CD4-positive, alpha-beta T cell (primary cell): ENCODE results near the gene DPM2. TPM values are rescaled to one million over a fixed set of nuclear protein-coding genes. Genes with fewer than 3 reads are reported as not detected.
A peak's percentile ranks its signal among the peaks of the same experiment; 100 is the strongest.

Source experiments
- ATAC-seq: fragments of 200-7000 bp; cut with Tn5 transposase; one replicate; pipeline ENCODE4 v1.10.0; 2022; ENCODE audit warnings: mild to moderate bottlenecking; ENCODE audit not compliant: poor library complexity
- CTCF ChIA-PET: fragments of 350-600 bp; sonication (Branson Sonifier 250); formaldehyde crosslinking; loops from one replicate; lab custom pipeline; 2021; ENCODE audit warnings: antibody characterized with exemption, inconsistent platforms; lab: Charles Lee
- POLR2A ChIA-PET: fragments of 350-600 bp; sonication (Branson Sonifier 250); formaldehyde crosslinking; loops from one replicate; lab custom pipeline; 2021; ENCODE audit warnings: antibody characterized with exemption, inconsistent platforms; lab: Charles Lee
- DNase-seq, 14 experiments: peaks; one replicate each; pipeline ENCODE4 v3.0.0-alpha.2; 2013 to 2020; ENCODE audit warnings: mixed read lengths in 2 of 14
- H3K27ac ChIP-seq, 2 donors: one replicate each; pipeline versions ENCODE4 v1.5.1 to v1.7.0; 2013; ENCODE audit warnings: low read length in 2 of 2, low read depth in 1 of 2, mild to moderate bottlenecking in 1 of 2
- H3K27me3 ChIP-seq, 2 experiments: 1 replicate in 1 of 2; 2 replicates in 1 of 2; pipeline versions ENCODE4 v1.6.1 to v1.7.0; 2013; ENCODE audit warnings: low read length in 2 of 2, control low read depth in 1 of 2, mild to moderate bottlenecking in 1 of 2, moderate library complexity in 1 of 2; ENCODE audit not compliant: insufficient read depth in 2 of 2, control insufficient read depth in 1 of 2
- H3K36me3 ChIP-seq: one replicate; pipeline ENCODE4 v1.6.1; 2013; ENCODE audit warnings: low read length, control low read depth; ENCODE audit not compliant: insufficient read depth
- H3K4me1 ChIP-seq: one replicate; pipeline ENCODE4 v1.6.1; 2013; ENCODE audit warnings: low read length, control low read depth; ENCODE audit not compliant: insufficient read depth
- H3K4me3 ChIP-seq: one replicate; pipeline ENCODE4 v1.5.1; 2013; ENCODE audit warnings: mild to moderate bottlenecking, low read length, moderate library complexity
- H3K9me3 ChIP-seq, 2 experiments: 1 replicate in 1 of 2; 2 replicates in 1 of 2; pipeline versions ENCODE4 v1.6.1 to v1.7.0; 2013; ENCODE audit warnings: low read length in 2 of 2, mild to moderate bottlenecking in 2 of 2, control low read depth in 1 of 2, moderate library complexity in 1 of 2; ENCODE audit not compliant: control insufficient read depth in 1 of 2, insufficient read depth in 1 of 2
- H3K27ac Mint-ChIP-seq: one replicate; pipeline ENCODE4 v1.8.0; 2020; ENCODE audit warnings: mixed read lengths
- H3K27me3 Mint-ChIP-seq: one replicate; pipeline ENCODE4 v1.8.0; 2021; ENCODE audit warnings: mixed read lengths
- H3K36me3 Mint-ChIP-seq: one replicate; pipeline ENCODE4 v1.8.0; 2021; ENCODE audit warnings: low read depth, mixed read lengths
- H3K4me1 Mint-ChIP-seq: one replicate; pipeline ENCODE4 v1.8.0; 2021; ENCODE audit warnings: low read depth, mixed read lengths
- H3K4me3 Mint-ChIP-seq: one replicate; pipeline ENCODE4 v1.8.0; 2020; ENCODE audit warnings: mild to moderate bottlenecking, mixed read lengths
- H3K9me3 Mint-ChIP-seq: one replicate; pipeline ENCODE4 v1.8.0; 2020; ENCODE audit warnings: mixed read lengths
- CTCF ChIP-seq: fragments of 200-600 bp; IDR thresholded peaks from one replicate; pipeline ENCODE4 v1.8.0; 2022; ENCODE audit warnings: antibody characterized with exemption, mild to moderate bottlenecking
- intact Hi-C, 2 experiments: fragments of 100-400 bp; cut with DNase I in 1 of 2; cut with micrococcal nuclease in 1 of 2; formaldehyde crosslinking; loops; one replicate each; pipeline versions ENCODE4 v1.15.1 to v1.9.0; 2023 to 2025; cut with DNase I, micrococcal nuclease
- total RNA-seq, 174 experiments: library from RNA in 2 of 174; stranded (reverse) in 2 of 174; gene quantifications; one replicate each; pipeline ENCODE4 v1.2.3 and lab custom pipeline; 2021 to 2026

The DPM2 gene
- total RNA-seq, 2 experiments from 2014 or later, result 41.7 to 47.6 TPM

DNA sequence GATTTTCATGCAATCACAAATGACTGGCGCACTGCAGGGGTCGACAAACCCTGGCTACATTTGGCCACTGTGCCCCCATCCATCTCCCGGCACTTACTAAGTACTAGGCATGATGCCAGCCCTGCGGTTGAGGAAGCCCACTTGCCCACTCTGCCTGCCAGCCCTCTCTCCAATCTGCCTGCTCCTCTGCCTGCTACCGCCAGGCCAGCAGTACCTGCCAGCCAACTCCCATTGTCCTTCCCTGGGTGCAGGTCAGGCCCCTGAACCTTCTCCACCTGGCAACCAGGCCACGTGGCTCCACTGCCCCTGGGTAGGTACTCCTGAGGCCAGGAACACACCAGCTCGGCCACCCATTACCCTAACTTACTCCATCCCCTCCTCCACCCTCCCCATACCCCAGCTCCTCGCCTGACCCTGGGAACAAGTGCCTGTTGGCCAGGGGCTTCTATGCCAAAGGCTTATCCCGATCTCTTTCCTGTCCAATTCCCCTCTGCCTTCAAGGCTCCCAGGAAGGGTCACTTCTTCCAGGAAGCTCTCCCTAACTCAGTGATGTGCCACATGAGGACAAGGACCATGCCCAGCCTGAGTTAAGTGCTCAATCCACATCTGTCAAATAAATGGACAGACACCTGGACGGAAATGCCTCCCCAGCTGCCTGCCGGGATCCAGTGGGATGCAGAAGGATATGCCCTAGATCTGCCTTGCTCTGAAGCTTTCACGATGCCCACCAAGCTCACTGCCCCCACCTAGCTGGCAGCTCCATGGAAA lies 36.5 kb upstream of the DPM2 start:
- DNase-seq (peak in 2 of 14 experiments; percentile 14 to 26), ATAC-seq (no peak)
- Histone ChIP-seq H3K9me3 (no peaks in the 10 kb centered on the region), H3K4me3 (peak overlapping the region; percentile 67), H3K4me1 (peaks cover 91% of the 10 kb centered on the region), H3K27me3 (no peaks in the 10 kb centered on the region), H3K36me3 (peaks cover 45% of the 10 kb centered on the region), H3K27ac (peak overlapping the region; percentile 73 to 96)
- peaks cover 76% of the 10 kb centered on the region for H3K4me1 Mint-ChIP-seq
- intact Hi-C loops, result loop anchor here in 1 of 2 experiments (5.0 kb wide), 1 partner anchor 37 kb away; the partner anchor contains the start of gene DPM2
- peaks cover 92% of the 10 kb centered on the region for H3K36me3 Mint-ChIP-seq
- CTCF ChIA-PET, result interaction anchor here (1.1 to 2.2 kb wide), 3 partner anchors 19 to 57 kb away, joined by 3 to 13 read pairs (median 4); no protein-coding TSS in a partner anchor
- no peak for TF ChIP-seq CTCF
- POLR2A ChIA-PET, result interaction anchor here (0.8 to 34.9 kb wide), 9 partner anchors 9 to 99 kb away, joined by 3 to 1020 read pairs (median 4); partner anchors contain the start of genes NAIF1 and SLC25A25
- peak overlapping the region; percentile 97 for H3K27ac Mint-ChIP-seq
- no peaks in the 10 kb centered on the region for H3K27me3 Mint-ChIP-seq
- peak overlapping the region; percentile 91 for H3K4me3 Mint-ChIP-seq
- H3K9me3 Mint-ChIP-seq, result no peaks in the 10 kb centered on the region

DNA sequence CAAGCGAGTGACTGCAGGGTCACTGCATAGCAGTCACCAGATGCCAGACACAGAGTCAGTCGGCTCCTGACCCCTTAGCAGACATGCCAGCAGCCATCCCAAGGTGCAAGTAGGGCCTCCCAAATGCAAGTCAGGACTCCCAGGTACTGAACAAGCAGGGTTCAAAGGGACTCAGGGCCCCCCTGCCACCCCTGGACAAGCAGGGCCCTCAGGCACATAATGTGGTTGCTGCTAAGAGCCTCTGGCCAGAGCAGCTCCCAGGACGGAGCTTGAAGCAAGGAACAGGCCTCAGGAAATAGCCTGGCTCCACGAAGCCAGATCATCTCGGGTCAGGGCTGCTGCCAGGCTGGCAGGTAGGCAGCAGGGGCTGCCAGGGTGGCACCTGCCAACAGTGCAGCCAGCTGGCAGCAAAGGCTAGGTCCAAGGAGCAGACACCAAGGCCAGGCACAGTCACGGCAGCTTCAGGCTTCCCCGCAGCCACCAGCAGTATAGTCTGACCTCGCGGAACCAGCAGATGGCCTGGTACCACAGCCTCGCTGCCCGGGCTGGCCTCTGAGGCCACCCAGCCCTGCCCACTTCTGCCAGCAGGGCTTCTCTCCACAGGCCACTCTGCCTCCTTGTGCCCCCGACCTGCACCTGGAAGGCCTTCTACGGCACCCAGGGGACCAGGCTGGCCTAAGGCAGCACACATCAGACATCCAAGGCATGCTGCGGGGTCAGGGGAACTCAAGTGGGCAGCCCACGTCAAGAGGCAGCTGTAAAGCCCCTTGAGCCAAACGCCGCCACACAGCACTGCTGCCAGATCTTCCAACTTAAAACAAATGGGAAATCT lies 35.7 kb upstream of the DPM2 start:
- peak overlapping the region; percentile 73 to 96 for H3K27ac ChIP-seq
- peaks cover 96% of the 10 kb centered on the region for H3K4me1 ChIP-seq
- no peak for TF ChIP-seq CTCF
- Mint-ChIP-seq H3K27ac (peak overlapping the region; percentile 97), H3K9me3 (no peaks in the 10 kb centered on the region), H3K4me1 (peaks cover 84% of the 10 kb centered on the region), H3K36me3 (peaks cover 92% of the 10 kb centered on the region), H3K27me3 (no peaks in the 10 kb centered on the region), H3K4me3 (peak overlapping the region; percentile 91)
- ATAC-seq (no peak), DNase-seq (peak in 2 of 14 experiments; percentile 35 to 54)
- peak overlapping the region; percentile 67 for H3K4me3 ChIP-seq
- no peaks in the 10 kb centered on the region for H3K9me3 ChIP-seq
- POLR2A ChIA-PET, result interaction anchor here (0.8 to 34.9 kb wide), 9 partner anchors 6 to 99 kb away, joined by 3 to 1020 read pairs (median 31); partner anchors contain the start of genes EEIG1, NAIF1 and SLC25A25
- H3K27me3 ChIP-seq, result no peaks in the 10 kb centered on the region
- H3K36me3 ChIP-seq, result peaks cover 45% of the 10 kb centered on the region
- CTCF ChIA-PET, result interaction anchor here (1.1 to 2.2 kb wide), 3 partner anchors 18 to 61 kb away, joined by 3 to 13 read pairs (median 4); no protein-coding TSS in a partner anchor
- intact Hi-C loops, result loop anchor here in 1 of 2 experiments (5.0 kb wide), 1 partner anchor 36 kb away; the partner anchor contains the start of gene DPM2
